K562 (cell line): Measurements from ENCODE around the gene UNC13A. TPM values are rescaled to one million over a fixed set of nuclear protein-coding genes. Genes with fewer than 3 reads are reported as not detected.

Source experiments
- ATAC-seq: fragments of 200-7000 bp; cut with Tn5 transposase; 3 replicates; pipeline ENCODE4 v1.9.1; 2020; ENCODE audit warnings: moderate library complexity
- BruUV-seq: library from RNA; stranded (reverse); fragments of 400-500 nt; replicated peaks from 2 replicates; lab custom pipeline; 2021; lab: Mats Ljungman, UMichigan
- CTCF ChIA-PET: fragments of 300-600 bp; formaldehyde crosslinking; extraction: SDS; loops from one replicate; lab custom pipeline; 2021; ENCODE audit warnings: low intra/inter-chr PET ratio; lab: Yijun Ruan, JAX
- POLR2A ChIA-PET: fragments of 300-600, 350-650 bp; sonication (Branson Sonifier 250); formaldehyde crosslinking; extraction: SDS; loops from one replicate; lab custom pipeline; 2021; ENCODE audit warnings: antibody characterized with exemption, inconsistent platforms; lab: Yijun Ruan, JAX
- DNase-seq, 4 experiments: peaks; one replicate each; pipeline versions ENCODE4 v3.0.0 to v3.0.0-alpha.2; 2011 to 2018; ENCODE audit warnings: low spot score in 3 of 4, mixed read lengths in 3 of 4; ENCODE audit errors: extremely low read depth in 1 of 4
- FAIRE-seq: peaks from 2 replicates; lab custom pipeline; 2011; peaks lifted over from hg19 to GRCh38; lab: Jason Lieb, UNC
- H2AFZ ChIP-seq: 2 replicates; pipeline ENCODE4 v1.6.0; 2011; ENCODE audit warnings: low read depth, low read length, control low read depth, inconsistent platforms
- H3K27ac ChIP-seq: fragments of 200-600 bp; 3 replicates; pipeline ENCODE4 v1.8.0; 2011; ENCODE audit warnings: low read depth, mild to moderate bottlenecking, control low read depth, inconsistent platforms, low read length, moderate library complexity, mixed read lengths; ENCODE audit errors: extremely low read depth
- H3K27me3 ChIP-seq, 2 experiments: fragments of 300-600 bp in 1 of 2; 2 replicates in 1 of 2; 3 replicates in 1 of 2; pipeline versions ENCODE4 v1.6.0 to v1.8.0; 2011; ENCODE audit warnings: inconsistent platforms in 2 of 2, low read length in 2 of 2, mild to moderate bottlenecking in 1 of 2, mixed read lengths in 1 of 2, moderate library complexity in 1 of 2; ENCODE audit not compliant: control insufficient read depth in 2 of 2, insufficient read depth in 2 of 2
- H3K36me3 ChIP-seq: fragments of 300-600 bp; 3 replicates; pipeline ENCODE4 v1.8.0; 2011; ENCODE audit warnings: mild to moderate bottlenecking, low read length, inconsistent platforms; ENCODE audit not compliant: control insufficient read depth, insufficient read depth
- H3K4me1 ChIP-seq, 2 experiments: fragments of 200-600 bp in 1 of 2; replicated peaks in 1 of 2; 2 replicates in 1 of 2; 3 replicates in 1 of 2; pipeline versions ENCODE4 v1.5.1 to v1.8.0; 2011; ENCODE audit warnings: inconsistent platforms in 2 of 2, low read length in 2 of 2, mild to moderate bottlenecking in 1 of 2, mixed read lengths in 1 of 2, moderate library complexity in 1 of 2; ENCODE audit not compliant: control insufficient read depth in 2 of 2, insufficient read depth in 2 of 2
- H3K4me2 ChIP-seq: 2 replicates; pipeline ENCODE4 v1.6.1; 2011; ENCODE audit warnings: low read length, control low read depth, inconsistent platforms, mixed read lengths; ENCODE audit not compliant: insufficient read depth
- H3K4me3 ChIP-seq: fragments of 200-600 bp; sonication (generic), shearing (Covaris generic); 2 replicates; pipeline ENCODE4 v1.5.1; 2016; ENCODE audit warnings: control low read depth, inconsistent platforms
- H3K79me2 ChIP-seq: fragments of 200-600 bp; 3 replicates; pipeline ENCODE4 v1.8.0; 2011; ENCODE audit warnings: low read length, inconsistent platforms; ENCODE audit not compliant: control insufficient read depth, insufficient read depth
- H3K9ac ChIP-seq, 2 experiments: 2 replicates each; pipeline versions ENCODE4 v1.6.0 to v1.6.1; 2011; ENCODE audit warnings: low read depth in 2 of 2, low read length in 2 of 2, control low read depth in 1 of 2, inconsistent platforms in 1 of 2, mild to moderate bottlenecking in 1 of 2, mixed read lengths in 1 of 2; ENCODE audit not compliant: insufficient read depth in 1 of 2
- H3K9me1 ChIP-seq: one replicate; pipeline ENCODE4 v1.6.0; 2011; ENCODE audit warnings: inconsistent platforms, mild to moderate bottlenecking, low read length, moderate library complexity; ENCODE audit not compliant: control insufficient read depth, insufficient read depth
- H3K9me3 ChIP-seq: replicated peaks from 2 replicates; pipeline ENCODE4 v1.5.1; 2011; ENCODE audit warnings: low read depth, low read length, inconsistent platforms; ENCODE audit not compliant: control insufficient read depth, insufficient read depth
- H4K20me1 ChIP-seq: replicated peaks from 2 replicates; pipeline ENCODE4 v1.6.1; 2011; ENCODE audit warnings: low read length, inconsistent platforms, mixed read lengths; ENCODE audit not compliant: control insufficient read depth, insufficient read depth
- NCOA6 ChIP-seq: fragments of 450-650 bp; IDR thresholded peaks from 2 replicates; pipeline ENCODE4 v1.6.1; 2017; ENCODE audit warnings: mild to moderate bottlenecking
- POLR2G ChIP-seq: fragments of 200-400 bp; formaldehyde crosslinking; IDR thresholded peaks from 2 replicates; pipeline ENCODE4 v1.6.1; 2017; ENCODE audit warnings: low read depth, mild to moderate bottlenecking, antibody characterized with exemption, low read length, moderate library complexity
- WGBS: fragments of 100-300 bp; shearing (Covaris generic); methylation state at CpG from one replicate; pipeline ENCODE4 v1.1.6; 2016; ENCODE audit warnings: low coverage, mixed read lengths; ENCODE audit not compliant: insufficient coverage; ENCODE audit errors: missing lambda C conversion rate; 5-methylcytosine and 5-hydroxymethylcytosine counted together
- in situ Hi-C: fragments of 300-500 bp; cut with MboI; formaldehyde crosslinking; loops from 4 replicates; pipeline ENCODE4 v1.15.0; 2018; ENCODE audit warnings: inconsistent platforms, mixed read lengths
- intact Hi-C: fragments of 100-400 bp; cut with micrococcal nuclease; formaldehyde crosslinking; loops from 2 replicates; pipeline ENCODE4 v1.14.2; 2022
- polyA plus RNA-seq, 8 experiments: library from polyadenylated mRNA; depleted of rRNA in 4 of 8; stranded (reverse) in 5 of 8; unstranded in 3 of 8; fragments of >200 nt; fragmentation: Nextera tagmentation in 2 of 8; fragmentation: Illumina TruSeq in 1 of 8; extraction: Ambion mirVana in 2 of 8; extraction: Trizol in 1 of 8; gene quantifications; 2 replicates each; pipeline versions ENCODE4 v1.2.1 to v1.2.3, GENCODE V29; 2011 to 2014; ENCODE audit warnings: inconsistent platforms in 1 of 8, missing spikeins in 1 of 8
- total RNA-seq, 7 experiments: library from RNA; depleted of rRNA in 6 of 7; stranded (reverse); fragments of >200 nt in 6 of 7; fragmentation: Illumina TruSeq in 2 of 7; extraction: Trizol in 2 of 7; gene quantifications; 2 replicates each; pipeline versions ENCODE4 v1.2.1 to v1.2.3, GENCODE V29; 2011 to 2021; ENCODE audit warnings: low replicate concordance in 1 of 7
- TF ChIP-seq, protein P1 (sequence below): sonication (generic); formaldehyde crosslinking; IDR thresholded peaks from 2 replicates; pipeline ENCODE4 v1.8.0; 2022; ENCODE audit warnings: missing genetic modification reagents, mild to moderate bottlenecking, moderate library complexity, borderline replicate concordance
- TF ChIP-seq, protein P2 (sequence below), 2 experiments: fragments of 450-650 bp; formaldehyde crosslinking in 1 of 2; IDR thresholded peaks; 2 replicates each; pipeline versions ENCODE4 v1.4.0 to v1.6.1; 2014 to 2020; ENCODE audit warnings: mild to moderate bottlenecking in 2 of 2, borderline replicate concordance in 1 of 2, low read depth in 1 of 2
- TF ChIP-seq, protein P3 (sequence below): IDR thresholded peaks from 2 replicates; pipeline ENCODE4 v1.6.1; 2011; ENCODE audit warnings: borderline replicate concordance, low read depth, mild to moderate bottlenecking, moderate library complexity, low read length; ENCODE audit not compliant: insufficient read depth, poor library complexity, severe bottlenecking
- TF ChIP-seq, protein P4 (sequence below): fragments of 450-650 bp; IDR thresholded peaks from 2 replicates; pipeline ENCODE4 v1.7.1; 2018; ENCODE audit warnings: mild to moderate bottlenecking, low read depth; ENCODE audit not compliant: partially characterized antibody

UNC13A gene
- total and polyA plus RNA-seq, 9 of the 15 experiments (the other 6 are each of a cell fraction or from before 2014, with no cell fraction given) = 0.03 to 1.0 (median 0.25) TPM

DNA sequence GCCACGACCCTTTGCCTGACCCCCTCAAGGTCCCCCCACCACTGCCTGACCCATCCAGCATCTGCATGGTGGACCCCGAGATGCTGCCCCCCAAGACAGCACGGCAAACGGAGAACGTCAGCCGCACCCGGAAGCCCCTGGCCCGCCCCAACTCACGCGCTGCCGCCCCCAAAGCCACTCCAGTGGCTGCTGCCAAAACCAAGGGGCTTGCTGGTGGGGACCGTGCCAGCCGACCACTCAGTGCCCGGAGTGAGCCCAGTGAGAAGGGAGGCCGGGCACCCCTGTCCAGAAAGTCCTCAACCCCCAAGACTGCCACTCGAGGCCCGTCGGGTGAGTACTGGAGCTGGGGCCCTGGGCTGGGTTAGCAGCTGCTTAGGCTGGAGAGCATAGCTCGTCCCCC lies 39.7 kb upstream of the UNC13A start:
- H2AFZ ChIP-seq = no peak overlapping the region
- ChIA-PET CTCF (no interaction called here), POLR2A (interaction anchor here (0.6 to 1.2 kb wide), 2 partner anchors 23 to 106 kb away, joined by 3 to 4 read pairs; no protein-coding TSS in a partner anchor)
- peaks cover 0 to 25% of the 10 kb centered on the region in 2 experiments; a peak in 2 of 5 replicates for H3K4me1 ChIP-seq
- 0 out of 4 replicates have a peak overlapping the region, but pooled peaks of 1 of the 2 experiments have one; percentile 43 for H3K9ac ChIP-seq
- 95% methylated on average over 16 of the region's 19 CpGs for WGBS
- H3K9me3 ChIP-seq = no peaks in the 10 kb centered on the region
- H4K20me1 ChIP-seq = peaks cover 4% of the 10 kb centered on the region; the same call in 1 of the 2 replicates
- intact Hi-C loops = no loop called here
- in situ Hi-C loops = no loop called here
- DNase-seq (no peak), ATAC-seq (no peak), FAIRE-seq (no peak)
- peaks cover 92% of the 10 kb centered on the region for H3K36me3 ChIP-seq
- H3K9me1 ChIP-seq = no peaks in the 10 kb centered on the region
- BruUV-seq = no TSS peak
- H3K27ac ChIP-seq = no peak overlapping the region
- no peak overlapping the region for H3K4me3 ChIP-seq
- peaks cover 17% of the 10 kb centered on the region for H3K79me2 ChIP-seq
- no peaks in the 10 kb centered on the region for H3K27me3 ChIP-seq
- H3K4me2 ChIP-seq = no peak overlapping the region
- TF ChIP-seq, protein P1, sequence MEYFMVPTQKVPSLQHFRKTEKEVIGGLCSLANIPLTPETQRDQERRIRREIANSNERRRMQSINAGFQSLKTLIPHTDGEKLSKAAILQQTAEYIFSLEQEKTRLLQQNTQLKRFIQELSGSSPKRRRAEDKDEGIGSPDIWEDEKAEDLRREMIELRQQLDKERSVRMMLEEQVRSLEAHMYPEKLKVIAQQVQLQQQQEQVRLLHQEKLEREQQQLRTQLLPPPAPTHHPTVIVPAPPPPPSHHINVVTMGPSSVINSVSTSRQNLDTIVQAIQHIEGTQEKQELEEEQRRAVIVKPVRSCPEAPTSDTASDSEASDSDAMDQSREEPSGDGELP (CRISPR knock-in tag) = no peak
- TF ChIP-seq, protein P2, sequence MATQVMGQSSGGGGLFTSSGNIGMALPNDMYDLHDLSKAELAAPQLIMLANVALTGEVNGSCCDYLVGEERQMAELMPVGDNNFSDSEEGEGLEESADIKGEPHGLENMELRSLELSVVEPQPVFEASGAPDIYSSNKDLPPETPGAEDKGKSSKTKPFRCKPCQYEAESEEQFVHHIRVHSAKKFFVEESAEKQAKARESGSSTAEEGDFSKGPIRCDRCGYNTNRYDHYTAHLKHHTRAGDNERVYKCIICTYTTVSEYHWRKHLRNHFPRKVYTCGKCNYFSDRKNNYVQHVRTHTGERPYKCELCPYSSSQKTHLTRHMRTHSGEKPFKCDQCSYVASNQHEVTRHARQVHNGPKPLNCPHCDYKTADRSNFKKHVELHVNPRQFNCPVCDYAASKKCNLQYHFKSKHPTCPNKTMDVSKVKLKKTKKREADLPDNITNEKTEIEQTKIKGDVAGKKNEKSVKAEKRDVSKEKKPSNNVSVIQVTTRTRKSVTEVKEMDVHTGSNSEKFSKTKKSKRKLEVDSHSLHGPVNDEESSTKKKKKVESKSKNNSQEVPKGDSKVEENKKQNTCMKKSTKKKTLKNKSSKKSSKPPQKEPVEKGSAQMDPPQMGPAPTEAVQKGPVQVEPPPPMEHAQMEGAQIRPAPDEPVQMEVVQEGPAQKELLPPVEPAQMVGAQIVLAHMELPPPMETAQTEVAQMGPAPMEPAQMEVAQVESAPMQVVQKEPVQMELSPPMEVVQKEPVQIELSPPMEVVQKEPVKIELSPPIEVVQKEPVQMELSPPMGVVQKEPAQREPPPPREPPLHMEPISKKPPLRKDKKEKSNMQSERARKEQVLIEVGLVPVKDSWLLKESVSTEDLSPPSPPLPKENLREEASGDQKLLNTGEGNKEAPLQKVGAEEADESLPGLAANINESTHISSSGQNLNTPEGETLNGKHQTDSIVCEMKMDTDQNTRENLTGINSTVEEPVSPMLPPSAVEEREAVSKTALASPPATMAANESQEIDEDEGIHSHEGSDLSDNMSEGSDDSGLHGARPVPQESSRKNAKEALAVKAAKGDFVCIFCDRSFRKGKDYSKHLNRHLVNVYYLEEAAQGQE (IDR thresholded peaks at IDR 0.05; ENCODE audit: borderline replicate concordance) = no peak
- TF ChIP-seq, protein P2 (CRISPR knock-in tag; IDR thresholded peaks at IDR 0.05; ENCODE audit: low read depth) = no peak
- TF ChIP-seq NCOA6 = no peak
- TF ChIP-seq, protein P3, sequence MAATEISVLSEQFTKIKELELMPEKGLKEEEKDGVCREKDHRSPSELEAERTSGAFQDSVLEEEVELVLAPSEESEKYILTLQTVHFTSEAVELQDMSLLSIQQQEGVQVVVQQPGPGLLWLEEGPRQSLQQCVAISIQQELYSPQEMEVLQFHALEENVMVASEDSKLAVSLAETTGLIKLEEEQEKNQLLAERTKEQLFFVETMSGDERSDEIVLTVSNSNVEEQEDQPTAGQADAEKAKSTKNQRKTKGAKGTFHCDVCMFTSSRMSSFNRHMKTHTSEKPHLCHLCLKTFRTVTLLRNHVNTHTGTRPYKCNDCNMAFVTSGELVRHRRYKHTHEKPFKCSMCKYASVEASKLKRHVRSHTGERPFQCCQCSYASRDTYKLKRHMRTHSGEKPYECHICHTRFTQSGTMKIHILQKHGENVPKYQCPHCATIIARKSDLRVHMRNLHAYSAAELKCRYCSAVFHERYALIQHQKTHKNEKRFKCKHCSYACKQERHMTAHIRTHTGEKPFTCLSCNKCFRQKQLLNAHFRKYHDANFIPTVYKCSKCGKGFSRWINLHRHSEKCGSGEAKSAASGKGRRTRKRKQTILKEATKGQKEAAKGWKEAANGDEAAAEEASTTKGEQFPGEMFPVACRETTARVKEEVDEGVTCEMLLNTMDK = no peak
- TF ChIP-seq, protein P4, sequence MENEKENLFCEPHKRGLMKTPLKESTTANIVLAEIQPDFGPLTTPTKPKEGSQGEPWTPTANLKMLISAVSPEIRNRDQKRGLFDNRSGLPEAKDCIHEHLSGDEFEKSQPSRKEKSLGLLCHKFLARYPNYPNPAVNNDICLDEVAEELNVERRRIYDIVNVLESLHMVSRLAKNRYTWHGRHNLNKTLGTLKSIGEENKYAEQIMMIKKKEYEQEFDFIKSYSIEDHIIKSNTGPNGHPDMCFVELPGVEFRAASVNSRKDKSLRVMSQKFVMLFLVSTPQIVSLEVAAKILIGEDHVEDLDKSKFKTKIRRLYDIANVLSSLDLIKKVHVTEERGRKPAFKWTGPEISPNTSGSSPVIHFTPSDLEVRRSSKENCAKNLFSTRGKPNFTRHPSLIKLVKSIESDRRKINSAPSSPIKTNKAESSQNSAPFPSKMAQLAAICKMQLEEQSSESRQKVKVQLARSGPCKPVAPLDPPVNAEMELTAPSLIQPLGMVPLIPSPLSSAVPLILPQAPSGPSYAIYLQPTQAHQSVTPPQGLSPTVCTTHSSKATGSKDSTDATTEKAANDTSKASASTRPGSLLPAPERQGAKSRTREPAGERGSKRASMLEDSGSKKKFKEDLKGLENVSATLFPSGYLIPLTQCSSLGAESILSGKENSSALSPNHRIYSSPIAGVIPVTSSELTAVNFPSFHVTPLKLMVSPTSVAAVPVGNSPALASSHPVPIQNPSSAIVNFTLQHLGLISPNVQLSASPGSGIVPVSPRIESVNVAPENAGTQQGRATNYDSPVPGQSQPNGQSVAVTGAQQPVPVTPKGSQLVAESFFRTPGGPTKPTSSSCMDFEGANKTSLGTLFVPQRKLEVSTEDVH = no peak
- peak; percentile 52; the same call in 1 of the 2 replicates for TF ChIP-seq POLR2G
